Activated T-cell treated with anti-CD3 and anti-CD28 coated beads, Interleukin-2, amount 50 U/mL, for 4 hours (primary cell): ENCODE data around the gene ABR. TPM values are rescaled to one million over a fixed set of nuclear protein-coding genes. Genes with fewer than 3 reads are reported as not detected.
"Not testable (repeated sequence)": the region's sequence is repeated elsewhere in the genome, so short reads cannot be mapped to it uniquely, and the experiment has no call there.

Experiments used
- ATAC-seq, 2 donors: fragments of 200-7000 bp; cut with Tn5 transposase; one replicate each; pipeline ENCODE4 v1.10.0; 2021
- DNase-seq: peaks from one replicate; pipeline ENCODE4 v3.0.0-alpha.2; 2020
- H3K27me3 Mint-ChIP-seq: one replicate; pipeline ENCODE4 v1.8.0; 2021; ENCODE audit warnings: low read depth, mixed read lengths
- H3K36me3 Mint-ChIP-seq: one replicate; pipeline ENCODE4 v1.8.0; 2022; ENCODE audit warnings: mixed read lengths; ENCODE audit not compliant: insufficient read depth
- H3K4me1 Mint-ChIP-seq: one replicate; pipeline ENCODE4 v1.8.0; 2021; ENCODE audit warnings: low read depth, mixed read lengths
- H3K4me3 Mint-ChIP-seq: one replicate; pipeline ENCODE4 v1.8.0; 2021; ENCODE audit warnings: mild to moderate bottlenecking, moderate library complexity, mixed read lengths
- H3K9me3 Mint-ChIP-seq: one replicate; pipeline ENCODE4 v1.8.0; 2021; ENCODE audit warnings: mixed read lengths
- total RNA-seq, 3 donors: library from RNA; stranded (reverse); gene quantifications; one replicate each; pipeline ENCODE4 v1.2.1, GENCODE V29; 2021

The ABR gene
- total RNA-seq, 3 donors from 2014 or later, result 41.0 to 44.7 (median 43.3) TPM

DNA sequence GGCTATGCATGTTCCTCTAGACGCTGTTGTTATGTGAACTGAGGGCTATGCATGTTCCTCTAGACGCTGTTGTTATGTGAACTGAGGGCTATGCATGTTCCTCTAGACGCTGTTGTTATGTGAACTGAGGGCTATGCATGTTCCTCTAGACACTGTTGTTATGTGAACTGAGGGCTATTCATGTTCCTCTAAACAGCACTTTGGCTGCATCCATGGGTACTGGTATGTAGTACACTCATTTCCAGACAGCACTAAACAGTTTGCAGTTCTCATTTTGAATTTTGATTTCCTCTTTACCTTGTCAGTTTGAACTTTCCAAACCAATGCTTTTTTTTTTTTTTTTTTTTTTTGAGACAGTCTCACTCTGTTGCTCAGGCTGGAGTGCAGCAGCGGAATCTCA, 114.4 kb downstream of the ABR start:
- not testable (repeated sequence) for H3K9me3 Mint-ChIP-seq, ATAC-seq
- peaks cover 30% of the 10 kb centered on the region for H3K36me3 Mint-ChIP-seq

GRCh38 chr17:1060991-1061390, 118.8 kb downstream of the ABR start:
- no peak overlapping the region for H3K4me3 Mint-ChIP-seq
- H3K36me3 Mint-ChIP-seq, result peaks cover 26% of the 10 kb centered on the region
- DNase-seq, result no peak
- H3K4me1 Mint-ChIP-seq, result no peaks in the 10 kb centered on the region
- no peaks in the 10 kb centered on the region for H3K9me3 Mint-ChIP-seq
- H3K27me3 Mint-ChIP-seq, result no peaks in the 10 kb centered on the region
- peak; percentile 57 to 63 for ATAC-seq

More for the DNA sequence above, 114.4 kb downstream of the ABR start:
- not testable (repeated sequence) for H3K27me3 Mint-ChIP-seq, H3K4me3 Mint-ChIP-seq, DNase-seq, H3K4me1 Mint-ChIP-seq

DNA sequence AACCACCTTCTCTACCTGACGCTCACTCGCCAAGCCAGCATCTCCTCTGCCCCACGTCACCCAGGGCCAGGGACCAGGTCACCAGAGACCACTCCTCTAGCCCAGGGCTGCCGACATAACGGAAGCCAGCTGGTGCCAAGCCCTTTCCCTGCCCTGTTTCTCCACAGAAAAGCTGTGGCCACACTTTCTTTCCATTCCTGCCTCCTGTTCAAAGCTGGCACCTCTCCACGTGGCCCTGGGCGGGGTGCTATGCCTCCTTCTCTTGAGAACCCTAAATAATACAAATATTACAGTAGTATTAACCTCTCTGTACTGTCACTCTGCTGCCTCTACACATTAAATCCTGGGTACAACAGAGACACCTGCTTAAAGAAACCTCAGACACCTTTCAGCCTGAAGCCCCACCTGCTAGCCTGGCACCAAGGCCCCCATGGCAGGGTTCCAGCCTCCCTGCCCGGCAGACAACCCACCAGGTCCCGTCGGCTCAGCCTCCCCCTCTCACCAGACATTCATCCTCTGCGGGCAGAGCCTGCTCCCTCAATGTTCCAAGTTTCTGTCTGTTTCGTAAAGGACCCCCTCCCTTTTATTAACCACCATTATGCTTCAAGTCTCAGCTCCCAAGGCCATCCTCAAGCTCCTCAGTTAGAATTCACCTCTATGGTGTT, 120.5 kb downstream of the ABR start:
- Mint-ChIP-seq H3K36me3 (peaks cover 22% of the 10 kb centered on the region), H3K4me1 (no peaks in the 10 kb centered on the region), H3K27me3 (no peaks in the 10 kb centered on the region), H3K4me3 (no peak overlapping the region), H3K9me3 (no peaks in the 10 kb centered on the region)
- no peak for ATAC-seq
- DNase-seq, result no peak

DNA sequence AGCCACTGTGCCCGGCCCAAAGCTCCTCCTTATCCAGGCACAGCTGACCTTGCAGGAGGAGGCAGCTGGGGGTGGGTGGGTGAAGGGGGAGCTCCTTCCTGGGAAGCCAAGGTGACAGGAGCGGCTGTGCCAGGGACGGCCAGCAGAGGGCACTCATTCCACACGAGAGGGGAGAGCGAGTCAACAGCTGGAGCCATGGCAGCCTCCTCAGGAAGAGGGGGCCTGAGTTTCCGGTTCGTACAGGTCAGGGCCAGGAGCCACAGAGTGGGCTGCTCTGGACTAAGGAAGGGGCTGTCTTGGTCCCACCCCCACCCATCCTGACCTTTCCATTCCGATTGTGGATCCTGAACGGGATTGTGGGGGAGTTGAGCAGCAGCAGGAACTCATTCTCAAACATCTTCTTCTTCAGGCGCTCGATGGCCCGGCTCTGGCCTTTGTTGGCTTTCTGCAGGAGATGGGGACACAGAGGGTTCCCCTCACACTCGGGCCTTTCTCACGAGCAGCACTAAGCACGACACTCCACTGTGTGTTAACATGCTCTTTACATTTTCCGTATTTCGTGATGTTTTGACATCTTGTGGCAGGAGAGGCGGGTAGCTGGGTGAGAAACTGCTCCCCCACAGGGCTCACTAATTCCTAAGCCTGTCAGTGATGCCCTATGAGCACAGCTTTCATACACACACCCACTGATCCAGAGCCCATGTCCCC, 121.2 kb downstream of the ABR start:
- Mint-ChIP-seq H3K4me3 (no peak overlapping the region), H3K27me3 (no peaks in the 10 kb centered on the region), H3K4me1 (no peaks in the 10 kb centered on the region), H3K36me3 (peaks cover 22% of the 10 kb centered on the region), H3K9me3 (no peaks in the 10 kb centered on the region)
- peak; percentile 25 for DNase-seq
- ATAC-seq, result no peak

- no peaks in the 10 kb centered on the region for H3K4me1 Mint-ChIP-seq
- no peaks in the 10 kb centered on the region for H3K9me3 Mint-ChIP-seq
- peaks cover 22% of the 10 kb centered on the region for H3K36me3 Mint-ChIP-seq
- H3K4me3 Mint-ChIP-seq, result no peak overlapping the region
- H3K27me3 Mint-ChIP-seq, result no peaks in the 10 kb centered on the region
- ATAC-seq (no peak), DNase-seq (no peak)
Measured at GRCh38 chr17:1056761-1057160, 123.0 kb downstream of the ABR start.

DNA sequence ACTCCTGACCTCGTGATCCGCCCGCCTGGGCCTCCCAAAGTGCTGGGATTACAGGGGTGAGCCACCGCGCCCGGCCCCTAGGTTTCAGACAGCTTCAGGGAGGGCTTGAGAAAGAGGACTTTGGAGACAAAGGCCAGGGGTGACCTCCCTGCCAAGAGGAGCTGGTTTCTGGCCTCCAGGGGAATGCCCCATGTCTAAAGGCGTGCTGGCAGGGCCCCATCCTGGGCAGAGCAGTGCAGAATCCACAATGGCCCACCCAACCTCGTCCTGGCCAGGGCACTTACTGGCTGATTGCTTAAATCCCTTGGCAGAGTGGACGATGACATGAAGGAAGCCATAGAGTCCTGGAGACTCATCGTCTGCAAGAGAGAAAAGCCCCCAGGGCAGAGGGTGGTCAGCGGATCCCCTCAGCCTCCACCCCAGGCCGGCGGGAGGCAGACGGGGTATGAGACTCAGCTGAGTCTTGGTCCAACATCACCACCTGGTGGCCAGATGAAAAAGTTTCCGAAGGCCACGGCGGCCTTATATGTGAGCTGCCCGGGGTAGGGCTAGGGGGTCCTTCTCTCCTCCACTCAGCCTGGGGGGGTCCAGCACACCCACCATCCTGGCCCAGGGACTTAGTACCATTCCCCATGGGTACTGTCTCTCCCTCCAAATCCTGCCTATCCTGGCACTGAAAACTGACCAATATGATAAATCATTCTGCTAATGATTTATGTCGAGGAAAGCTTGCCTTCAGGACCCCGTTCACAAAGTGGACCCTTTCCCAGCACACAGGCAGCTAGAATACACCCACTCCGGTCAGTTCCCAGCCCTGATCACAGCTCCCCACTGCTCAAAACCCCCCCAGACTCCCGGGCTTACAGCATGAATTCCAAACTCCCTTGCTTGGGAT, 123.8 kb downstream of the ABR start:
- no peaks in the 10 kb centered on the region for H3K27me3 Mint-ChIP-seq
- no peak overlapping the region for H3K4me3 Mint-ChIP-seq
- H3K4me1 Mint-ChIP-seq, result no peaks in the 10 kb centered on the region
- ATAC-seq, result peak; percentile 52 to 77
- DNase-seq, result peak; percentile 31
- H3K9me3 Mint-ChIP-seq, result no peaks in the 10 kb centered on the region
- peaks cover 22% of the 10 kb centered on the region for H3K36me3 Mint-ChIP-seq

GRCh38 chr17:1055231-1055630, 124.5 kb downstream of the ABR start:
- no peak for ATAC-seq
- DNase-seq, result no peak
- H3K9me3 Mint-ChIP-seq, result no peaks in the 10 kb centered on the region
- peaks cover 21% of the 10 kb centered on the region for H3K36me3 Mint-ChIP-seq
- no peaks in the 10 kb centered on the region for H3K27me3 Mint-ChIP-seq
- no peak overlapping the region for H3K4me3 Mint-ChIP-seq
- no peaks in the 10 kb centered on the region for H3K4me1 Mint-ChIP-seq

- H3K9me3 Mint-ChIP-seq, result no peaks in the 10 kb centered on the region
- H3K36me3 Mint-ChIP-seq, result peaks cover 18% of the 10 kb centered on the region
- DNase-seq (no peak), ATAC-seq (no peak)
- no peaks in the 10 kb centered on the region for H3K4me1 Mint-ChIP-seq
- H3K27me3 Mint-ChIP-seq, result no peaks in the 10 kb centered on the region
- no peak overlapping the region for H3K4me3 Mint-ChIP-seq
Measured at GRCh38 chr17:1054656-1055055, 125.1 kb downstream of the ABR start.

DNA sequence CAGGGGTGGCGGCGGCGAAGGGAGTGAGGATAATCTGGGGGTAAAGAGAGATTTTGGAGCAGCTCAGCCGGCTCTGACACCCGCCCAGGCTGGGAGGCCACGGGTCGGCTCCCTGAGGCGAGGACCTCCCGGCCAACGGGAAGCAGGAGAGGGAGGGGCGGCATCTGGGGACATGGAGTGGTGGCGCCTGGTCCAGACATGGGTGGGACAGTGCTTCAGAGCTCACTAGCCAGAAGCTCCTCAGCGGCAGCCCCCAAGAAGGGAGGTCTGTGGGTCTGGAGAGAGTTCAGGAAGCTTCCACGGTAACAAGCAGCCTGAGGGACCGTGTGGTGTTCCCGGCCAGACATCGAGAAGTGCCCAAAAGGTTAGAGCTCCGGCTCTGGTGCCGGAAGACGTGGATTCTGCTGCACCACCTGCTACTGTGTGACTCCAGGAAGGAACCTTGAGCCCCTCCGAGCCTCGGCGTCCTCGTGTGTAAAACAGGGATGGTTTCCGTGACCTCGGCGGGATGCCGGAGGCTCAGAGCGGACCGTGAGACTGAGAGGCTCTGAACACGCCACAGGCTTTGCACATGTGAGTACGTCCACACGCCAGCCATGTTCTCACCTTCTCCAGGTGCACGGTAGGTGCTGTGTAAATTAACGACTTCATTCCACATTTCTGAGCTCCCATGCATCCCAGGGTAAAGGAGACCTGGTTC, 126.0 kb downstream of the ABR start:
- no peak overlapping the region for H3K4me3 Mint-ChIP-seq
- H3K36me3 Mint-ChIP-seq, result peaks cover 12% of the 10 kb centered on the region
- DNase-seq (no peak), ATAC-seq (no peak)
- no peaks in the 10 kb centered on the region for H3K9me3 Mint-ChIP-seq
- H3K27me3 Mint-ChIP-seq, result no peaks in the 10 kb centered on the region
- H3K4me1 Mint-ChIP-seq, result no peaks in the 10 kb centered on the region

DNA sequence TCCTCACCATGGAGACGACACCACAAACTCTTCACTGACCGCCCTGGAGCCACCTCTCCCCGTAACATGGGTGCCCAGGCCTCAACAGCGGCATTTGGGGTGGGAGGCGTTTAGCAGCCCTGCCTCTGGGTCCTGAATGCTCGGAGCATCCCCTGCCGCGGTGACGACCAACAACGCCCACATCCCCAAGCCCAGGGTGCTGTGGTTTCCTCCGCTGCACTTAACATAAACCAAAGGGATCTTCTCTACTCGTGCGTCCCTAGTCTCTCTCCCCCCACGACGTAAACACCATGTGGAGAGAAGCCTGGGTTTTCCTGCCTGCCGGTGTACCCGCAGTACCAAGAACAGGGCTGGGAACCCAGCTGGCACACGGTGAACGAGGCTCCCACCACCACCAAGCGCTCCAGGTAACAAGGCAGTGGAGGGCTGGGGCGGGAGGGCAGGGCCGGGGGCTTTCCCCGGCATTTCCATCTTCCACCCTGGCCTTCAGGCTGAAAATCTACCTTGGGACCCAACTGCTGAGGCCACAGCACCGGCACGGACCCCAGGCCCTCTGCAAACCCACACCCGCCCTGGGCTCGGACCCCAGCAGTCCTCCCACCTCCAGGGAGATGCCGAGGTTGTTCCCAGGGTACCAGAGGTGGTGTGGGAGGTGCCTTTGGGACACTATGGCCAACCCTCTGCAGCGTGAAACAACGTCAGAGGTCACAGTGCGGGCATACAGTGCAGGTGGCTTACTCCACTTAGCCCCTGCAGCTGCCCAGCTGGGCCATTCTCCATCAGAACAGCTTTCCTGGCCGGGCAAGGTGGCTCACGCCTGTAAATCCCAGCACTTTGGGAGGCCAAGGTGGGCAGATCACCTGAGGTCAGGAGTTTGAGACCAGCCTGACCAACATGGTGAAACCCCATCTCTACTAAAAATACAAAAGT, 128.5 kb downstream of the ABR start:
- DNase-seq, result no peak
- Mint-ChIP-seq H3K4me1 (no peaks in the 10 kb centered on the region), H3K4me3 (no peak overlapping the region), H3K9me3 (no peaks in the 10 kb centered on the region), H3K36me3 (peaks cover 5% of the 10 kb centered on the region), H3K27me3 (no peaks in the 10 kb centered on the region)
- no peak for ATAC-seq

DNA sequence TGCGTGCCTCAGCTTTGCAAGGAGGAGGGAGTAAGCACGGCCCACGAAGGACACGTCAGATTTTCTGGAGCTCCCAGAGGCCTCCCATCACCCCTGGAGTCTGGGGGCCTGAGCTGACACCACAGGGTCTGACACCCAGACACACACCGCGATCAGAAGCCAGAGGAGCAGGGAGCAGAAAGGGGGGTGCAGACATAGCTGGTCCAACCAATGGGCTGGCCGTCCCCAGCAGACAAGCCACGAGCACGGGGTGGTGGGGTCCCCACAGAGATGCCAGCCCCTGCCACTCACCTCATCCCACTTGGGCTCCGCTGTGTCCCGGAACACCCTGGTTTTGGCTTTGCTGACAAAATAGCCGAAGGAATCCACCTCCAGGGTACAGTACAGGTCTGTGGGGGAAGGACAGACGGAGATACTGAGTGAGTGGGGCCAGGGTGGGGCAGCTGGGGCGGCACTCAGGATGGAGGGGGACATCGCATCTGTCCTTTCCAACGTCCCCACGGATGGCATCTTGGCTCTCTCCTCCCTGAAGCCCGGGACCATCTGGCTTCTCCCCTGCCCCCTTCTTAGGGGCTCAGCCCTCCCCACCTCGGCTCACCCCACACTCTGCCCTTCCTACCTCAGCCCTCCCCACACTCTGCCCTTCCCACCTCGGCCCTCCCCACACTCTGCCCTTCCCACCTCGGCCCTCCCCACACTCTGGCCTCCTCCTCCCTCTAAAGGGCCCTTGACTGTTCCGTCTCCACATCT, 129.4 kb downstream of the ABR start:
- ATAC-seq, result no peak
- Mint-ChIP-seq H3K27me3 (no peaks in the 10 kb centered on the region), H3K4me1 (no peaks in the 10 kb centered on the region), H3K36me3 (peaks cover 5% of the 10 kb centered on the region), H3K4me3 (no peak overlapping the region), H3K9me3 (no peaks in the 10 kb centered on the region)
- no peak for DNase-seq

DNA sequence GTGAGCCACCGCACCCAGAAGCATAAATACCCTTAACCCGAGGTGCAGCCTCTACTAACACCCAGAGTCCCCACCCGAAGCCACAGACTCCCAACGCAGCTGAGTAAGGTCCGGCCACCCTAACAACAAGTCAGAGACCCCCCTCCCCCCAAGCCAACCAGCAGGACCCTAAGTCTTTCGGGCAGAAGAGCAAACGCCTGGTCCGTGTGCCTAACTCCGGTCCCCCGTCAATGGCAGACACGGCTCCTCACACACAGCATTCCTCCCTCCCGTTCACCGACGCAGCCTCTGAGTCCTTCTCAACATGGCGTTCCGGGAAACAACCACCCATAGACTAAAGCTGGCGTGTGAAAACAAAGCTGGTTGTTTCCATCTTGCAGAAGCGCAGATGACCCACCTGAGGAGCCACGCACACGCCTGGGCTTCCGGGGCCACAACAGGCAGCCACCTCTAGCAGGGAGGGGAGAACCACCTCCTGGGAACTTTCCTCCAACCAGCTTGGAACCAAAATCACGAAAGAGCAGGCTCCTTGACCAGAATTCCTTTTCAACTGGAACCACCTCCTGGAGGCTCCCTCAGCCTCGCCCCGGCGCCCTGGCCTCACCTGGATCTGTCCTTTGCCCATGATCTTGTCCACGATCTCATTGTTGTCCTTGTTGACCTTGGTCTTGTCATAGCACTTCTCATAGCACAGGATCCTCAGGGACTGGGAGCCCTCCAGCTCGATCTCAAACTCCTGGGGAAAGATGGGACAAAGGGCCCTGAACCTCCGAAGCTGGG, 130.1 kb downstream of the ABR start:
- Mint-ChIP-seq H3K9me3 (no peaks in the 10 kb centered on the region), H3K4me3 (no peak overlapping the region), H3K36me3 (peaks cover 7% of the 10 kb centered on the region), H3K4me1 (no peaks in the 10 kb centered on the region), H3K27me3 (no peaks in the 10 kb centered on the region)
- DNase-seq (no peak), ATAC-seq (no peak)
